ENCODE measurements around the gene PCDHGA9.

The PCDHGA9 gene

DNA sequence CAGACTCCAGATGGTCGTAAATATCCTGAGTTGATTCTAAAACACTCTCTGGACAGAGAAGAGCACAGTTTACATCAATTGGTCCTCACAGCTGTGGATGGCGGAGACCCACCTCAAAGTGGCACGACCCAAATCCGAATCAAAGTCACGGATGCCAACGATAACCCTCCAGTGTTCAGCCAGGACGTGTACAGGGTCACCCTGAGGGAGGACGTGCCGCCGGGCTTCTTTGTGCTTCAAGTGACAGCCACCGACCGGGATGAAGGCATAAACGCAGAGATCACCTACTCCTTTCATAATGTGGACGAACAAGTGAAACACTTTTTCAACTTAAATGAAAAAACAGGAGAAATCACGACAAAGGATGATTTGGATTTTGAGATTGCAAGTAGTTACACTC is 41.9 kb upstream of the PCDHGA9 start:
- no peak for DNase-seq (ENCODE audit: low read depth)
- no peak overlapping the region for H3K4me3 ChIP-seq (ENCODE audit: control insufficient read depth, low read depth, low read length)
- TF ChIP-seq, protein P1, sequence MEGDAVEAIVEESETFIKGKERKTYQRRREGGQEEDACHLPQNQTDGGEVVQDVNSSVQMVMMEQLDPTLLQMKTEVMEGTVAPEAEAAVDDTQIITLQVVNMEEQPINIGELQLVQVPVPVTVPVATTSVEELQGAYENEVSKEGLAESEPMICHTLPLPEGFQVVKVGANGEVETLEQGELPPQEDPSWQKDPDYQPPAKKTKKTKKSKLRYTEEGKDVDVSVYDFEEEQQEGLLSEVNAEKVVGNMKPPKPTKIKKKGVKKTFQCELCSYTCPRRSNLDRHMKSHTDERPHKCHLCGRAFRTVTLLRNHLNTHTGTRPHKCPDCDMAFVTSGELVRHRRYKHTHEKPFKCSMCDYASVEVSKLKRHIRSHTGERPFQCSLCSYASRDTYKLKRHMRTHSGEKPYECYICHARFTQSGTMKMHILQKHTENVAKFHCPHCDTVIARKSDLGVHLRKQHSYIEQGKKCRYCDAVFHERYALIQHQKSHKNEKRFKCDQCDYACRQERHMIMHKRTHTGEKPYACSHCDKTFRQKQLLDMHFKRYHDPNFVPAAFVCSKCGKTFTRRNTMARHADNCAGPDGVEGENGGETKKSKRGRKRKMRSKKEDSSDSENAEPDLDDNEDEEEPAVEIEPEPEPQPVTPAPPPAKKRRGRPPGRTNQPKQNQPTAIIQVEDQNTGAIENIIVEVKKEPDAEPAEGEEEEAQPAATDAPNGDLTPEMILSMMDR (conservative IDR thresholded peaks at IDR 0.05; ENCODE audit: control insufficient read depth, insufficient read depth, low read depth, low read length) = no peak

- no peak for DNase-seq (ENCODE audit: low read depth)
- no peak overlapping the region for H3K4me3 ChIP-seq (ENCODE audit: control insufficient read depth, low read depth, low read length)
- TF ChIP-seq, protein P1 (conservative IDR thresholded peaks at IDR 0.05; ENCODE audit: control insufficient read depth, insufficient read depth, low read depth, low read length) = no peak
These were observed 39.9 kb upstream of the PCDHGA9 start for GRCh38 chr5:141362719-141363118.

DNA sequence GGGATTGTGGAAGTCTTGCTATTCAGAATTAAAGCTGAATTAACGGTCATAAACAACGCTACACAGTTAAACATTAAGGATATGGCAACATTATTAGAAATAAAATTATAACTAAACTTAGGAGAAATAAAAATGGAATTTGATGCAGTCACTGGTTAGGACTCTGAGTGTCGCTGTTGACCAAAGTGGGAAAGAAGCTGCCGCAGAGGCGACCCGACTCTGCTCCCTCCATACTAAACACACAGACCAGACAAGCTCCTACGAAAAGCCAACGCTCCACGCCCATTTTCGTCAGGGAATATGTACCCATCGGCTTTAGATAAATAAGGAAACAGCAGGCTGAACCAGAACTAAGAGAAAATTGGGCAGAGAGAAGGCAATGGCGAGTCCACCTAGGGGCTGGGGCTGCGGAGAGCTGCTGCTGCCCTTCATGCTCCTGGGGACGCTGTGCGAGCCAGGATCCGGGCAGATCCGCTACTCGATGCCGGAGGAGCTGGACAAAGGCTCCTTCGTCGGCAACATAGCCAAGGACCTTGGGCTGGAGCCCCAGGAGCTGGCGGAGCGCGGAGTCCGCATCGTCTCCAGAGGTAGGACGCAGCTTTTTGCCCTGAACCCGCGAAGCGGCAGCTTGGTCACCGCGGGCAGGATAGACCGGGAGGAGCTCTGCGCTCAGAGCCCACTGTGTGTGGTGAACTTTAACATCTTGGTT is 38.5 kb upstream of the PCDHGA9 start, which contains the start of gene PCDHGA5:
Gene PCDHGA5 (plus strand): TSS at position 211 of the 709 bp plus-strand sequence. CDS start 169 bp downstream, at position 380.
- peak within 1 kb of the TSS; percentile 4 for H3K4me3 ChIP-seq (ENCODE audit: control insufficient read depth, low read depth, low read length)
- DNase-seq (ENCODE audit: low read depth) = peak; percentile 28
- TF ChIP-seq, protein P1 (conservative IDR thresholded peaks at IDR 0.05; ENCODE audit: control insufficient read depth, insufficient read depth, low read depth, low read length) = peak; percentile 15

DNA sequence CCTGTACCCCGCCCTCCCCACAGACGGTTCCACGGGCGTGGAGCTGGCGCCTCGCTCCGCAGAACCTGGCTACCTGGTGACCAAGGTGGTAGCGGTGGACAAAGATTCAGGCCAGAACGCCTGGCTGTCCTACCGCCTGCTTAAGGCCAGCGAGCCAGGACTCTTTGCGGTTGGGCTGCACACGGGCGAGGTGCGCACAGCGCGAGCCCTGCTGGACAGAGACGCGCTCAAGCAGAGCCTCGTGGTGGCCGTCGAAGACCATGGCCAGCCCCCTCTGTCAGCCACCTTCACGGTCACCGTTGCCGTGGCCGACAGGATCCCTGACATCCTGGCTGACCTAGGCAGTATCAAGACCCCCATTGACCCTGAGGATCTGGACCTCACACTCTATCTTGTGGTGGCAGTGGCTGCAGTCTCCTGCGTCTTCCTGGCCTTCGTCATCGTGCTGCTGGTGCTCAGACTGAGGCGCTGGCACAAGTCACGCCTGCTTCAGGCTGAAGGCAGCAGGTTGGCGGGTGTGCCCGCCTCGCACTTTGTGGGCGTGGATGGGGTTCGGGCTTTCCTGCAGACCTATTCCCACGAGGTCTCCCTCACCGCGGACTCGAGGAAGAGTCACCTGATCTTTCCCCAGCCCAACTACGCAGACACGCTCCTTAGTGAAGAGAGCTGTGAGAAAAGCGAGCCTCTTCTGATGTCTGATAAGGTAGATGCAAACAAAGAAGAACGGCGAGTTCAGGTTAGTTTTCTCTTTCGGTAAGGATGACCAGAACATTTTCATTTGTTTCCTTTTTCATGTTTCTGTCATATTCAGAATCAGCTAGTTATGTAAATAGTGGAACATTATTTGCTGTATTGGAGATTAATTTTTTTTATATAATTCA is 36.3 kb upstream of the PCDHGA9 start:
- H3K4me3 ChIP-seq (ENCODE audit: control insufficient read depth, low read depth, low read length) = no peak overlapping the region
- TF ChIP-seq, protein P1 (conservative IDR thresholded peaks at IDR 0.05; ENCODE audit: control insufficient read depth, insufficient read depth, low read depth, low read length) = no peak
- DNase-seq (ENCODE audit: low read depth) = no peak

DNA sequence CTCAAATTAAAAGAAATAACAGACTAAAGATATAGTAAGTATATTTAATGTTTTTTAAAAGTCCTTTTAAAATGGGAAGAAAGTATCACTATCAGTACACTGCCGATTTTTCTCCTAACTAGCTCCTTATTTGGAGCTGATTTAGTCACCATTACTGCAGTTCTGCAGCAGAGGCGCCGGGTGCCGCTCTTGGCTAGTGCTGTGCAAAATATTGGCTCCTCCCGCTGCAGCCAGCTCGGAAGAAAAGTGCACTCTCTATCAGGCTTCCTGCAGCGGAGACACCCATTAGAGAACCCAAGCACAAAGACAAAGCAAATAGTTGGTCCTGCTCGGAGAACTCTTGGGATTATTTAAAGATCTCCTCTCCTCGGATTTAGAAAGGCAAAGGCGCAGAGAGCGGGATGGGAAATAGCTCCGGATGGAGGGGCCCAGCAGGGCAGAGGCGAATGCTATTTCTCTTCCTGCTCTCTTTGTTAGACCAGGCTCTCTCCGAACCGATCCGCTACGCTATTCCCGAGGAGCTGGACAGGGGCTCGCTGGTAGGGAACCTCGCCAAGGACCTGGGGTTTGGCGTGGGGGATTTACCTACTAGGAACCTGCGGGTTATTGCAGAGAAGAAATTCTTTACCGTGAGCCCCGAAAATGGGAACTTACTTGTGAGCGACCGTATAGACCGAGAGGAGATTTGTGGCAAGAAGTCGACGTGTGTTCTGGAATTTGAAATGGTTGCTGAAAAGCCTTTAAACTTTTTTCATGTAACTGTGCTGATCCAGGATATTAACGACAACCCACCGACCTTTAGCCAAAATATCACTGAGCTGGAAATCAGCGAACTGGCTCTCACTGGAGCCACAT is 32.4 kb upstream of the PCDHGA9 start, which contains the start of gene PCDHGB3:
Gene PCDHGB3 (plus strand): TSS at position 249 of the 855 bp plus-strand sequence. CDS start 153 bp downstream, at position 402.
- TF ChIP-seq, protein P1 (conservative IDR thresholded peaks at IDR 0.05; ENCODE audit: control insufficient read depth, insufficient read depth, low read depth, low read length) = peak; percentile 44
- H3K4me3 ChIP-seq (ENCODE audit: control insufficient read depth, low read depth, low read length) = peak within 1 kb of the TSS; percentile 22
- DNase-seq (ENCODE audit: low read depth) = peak; percentile 56
